Epithelial cell of prostate (primary cell): Measurements from ENCODE around the gene CSNK1G1.

ENCODE experiments used
- DNase-seq: peaks from one replicate; pipeline ENCODE4 v3.0.0-alpha.2; 2011; ENCODE audit warnings: low read depth, low spot score
- H3K27ac ChIP-seq: fragments of 450-650 bp; 2 replicates; pipeline ENCODE4 v1.5.1; 2017; ENCODE audit warnings: mild to moderate bottlenecking

The CSNK1G1 gene

GRCh38 chr15:64162478-64162868, 193.5 kb downstream of the CSNK1G1 start:
- no peak for DNase-seq
- H3K27ac ChIP-seq, result peak overlapping the region; percentile 81

GRCh38 chr15:64161688-64162477, 194.1 kb downstream of the CSNK1G1 start:
- no peak for DNase-seq

GRCh38 chr15:64158363-64159134, 197.4 kb downstream of the CSNK1G1 start:
- no peak overlapping the region for H3K27ac ChIP-seq
- no peak for DNase-seq

More at GRCh38 chr15:64161688-64162477, 194.1 kb downstream of the CSNK1G1 start:
- peak overlapping the region; percentile 81 for H3K27ac ChIP-seq

GRCh38 chr15:64157599-64158125, 198.3 kb downstream of the CSNK1G1 start:
- no peak overlapping the region for H3K27ac ChIP-seq
- no peak for DNase-seq

- no peak overlapping the region for H3K27ac ChIP-seq
- no peak for DNase-seq
Measured at GRCh38 chr15:64156652-64157331, 199.2 kb downstream of the CSNK1G1 start.

- no peak overlapping the region for H3K27ac ChIP-seq
- no peak for DNase-seq
Measured at GRCh38 chr15:64155802-64156651, 199.9 kb downstream of the CSNK1G1 start.

GRCh38 chr15:64153480-64154367, 202.2 kb downstream of the CSNK1G1 start:
- peak overlapping the region; percentile 36 for H3K27ac ChIP-seq
- DNase-seq, result peak; percentile 39

- no peak overlapping the region for H3K27ac ChIP-seq
- DNase-seq, result no peak
Measured at GRCh38 chr15:64152507-64153387, 203.2 kb downstream of the CSNK1G1 start.

- no peak within 1 kb of the TSS for H3K27ac ChIP-seq
- no peak for DNase-seq
Measured at GRCh38 chr15:64151727-64152506, 204.1 kb downstream of the CSNK1G1 start, which contains the start of gene SNX22. Gene SNX22 (plus strand): TSS chr15:64151731. CDS start chr15:64151776, 45 bp downstream.

GRCh38 chr15:64149893-64150578, 205.9 kb downstream of the CSNK1G1 start:
- H3K27ac ChIP-seq, result no peak overlapping the region
- no peak for DNase-seq

GRCh38 chr15:64149424-64149823, 206.5 kb downstream of the CSNK1G1 start:
- no peak for DNase-seq
- no peak overlapping the region for H3K27ac ChIP-seq

- no peak overlapping the region for H3K27ac ChIP-seq
- no peak for DNase-seq
Measured at GRCh38 chr15:64148581-64148980, 207.4 kb downstream of the CSNK1G1 start.

GRCh38 chr15:64148168-64148567, 207.8 kb downstream of the CSNK1G1 start:
- H3K27ac ChIP-seq, result no peak overlapping the region
- no peak for DNase-seq

- DNase-seq, result no peak
- H3K27ac ChIP-seq, result no peak overlapping the region
Measured at GRCh38 chr15:64146885-64147681, 208.9 kb downstream of the CSNK1G1 start.

GRCh38 chr15:64146520-64146884, 209.5 kb downstream of the CSNK1G1 start:
- no peak overlapping the region for H3K27ac ChIP-seq
- DNase-seq, result no peak

- no peak for DNase-seq
- no peak overlapping the region for H3K27ac ChIP-seq
Measured at GRCh38 chr15:64146041-64146440, 209.9 kb downstream of the CSNK1G1 start.
